Lung (tissue), 12 donors: ENCODE results near the gene CAPZA2. TPM values are rescaled to one million over a fixed set of nuclear protein-coding genes. Genes with fewer than 3 reads are reported as not detected.

Experiments used
- ATAC-seq: fragments of 200-7000 bp; cut with Tn5 transposase; one replicate; pipeline ENCODE4 v1.9.1; 2020; ENCODE audit warnings: moderate number of reproducible peaks; ENCODE audit not compliant: insufficient read depth, low FRiP score
- DNase-seq, 3 donors: peaks; one replicate each; pipeline ENCODE4 v3.0.0-alpha.2; 2013 to 2017
- H3K27ac ChIP-seq, 2 donors: one replicate each; pipeline ENCODE4 v1.5.1; 2013; ENCODE audit warnings: mild to moderate bottlenecking in 2 of 2, moderate library complexity in 2 of 2, control low read depth in 1 of 2, inconsistent platforms in 1 of 2, low read depth in 1 of 2, low read length in 1 of 2
- H3K27me3 ChIP-seq, 3 donors: one replicate each; pipeline ENCODE4 v1.5.1; 2013; ENCODE audit warnings: low read length in 2 of 3; ENCODE audit not compliant: control insufficient read depth in 3 of 3, insufficient read depth in 3 of 3
- H3K36me3 ChIP-seq, 4 donors: one replicate each; pipeline ENCODE4 v1.5.1; 2013; ENCODE audit warnings: low read length in 4 of 4, mild to moderate bottlenecking in 1 of 4, moderate library complexity in 1 of 4; ENCODE audit not compliant: control insufficient read depth in 4 of 4, insufficient read depth in 4 of 4
- H3K4me1 ChIP-seq, 5 donors: one replicate each; pipeline ENCODE4 v1.5.1; 2013; ENCODE audit warnings: low read length in 5 of 5, mild to moderate bottlenecking in 2 of 5, moderate library complexity in 1 of 5; ENCODE audit not compliant: control insufficient read depth in 5 of 5, insufficient read depth in 5 of 5
- H3K4me3 ChIP-seq: one replicate; pipeline ENCODE4 v1.5.1; 2013; ENCODE audit warnings: mild to moderate bottlenecking, control low read depth, moderate library complexity
- H3K9ac ChIP-seq, 2 donors: one replicate each; pipeline ENCODE4 v1.5.1; 2013; ENCODE audit warnings: low read length in 2 of 2, control low read depth in 1 of 2; ENCODE audit not compliant: insufficient read depth in 1 of 2
- H3K9me3 ChIP-seq, 4 donors: one replicate each; pipeline ENCODE4 v1.5.1; 2013; ENCODE audit warnings: low read length in 3 of 4, mild to moderate bottlenecking in 1 of 4, moderate library complexity in 1 of 4; ENCODE audit not compliant: control insufficient read depth in 4 of 4, insufficient read depth in 3 of 4
- WGBS, 2 donors: extraction: QIAGEN DNeasy Blood & Tissue Kit; methylation state at CpG; one replicate each; pipeline ENCODE4 v1.1.7; 2013; 5-methylcytosine and 5-hydroxymethylcytosine counted together
- polyA plus RNA-seq, 2 donors: library from polyadenylated mRNA; stranded (reverse); fragments of 200-250 nt; gene quantifications; one replicate each; pipeline ENCODE4 v1.2.1, GENCODE V29; 2013
- total RNA-seq, 2 donors: library from RNA; depleted of rRNA in 1 of 2; stranded (reverse); fragments of >200 nt in 1 of 2; gene quantifications; one replicate each; pipeline ENCODE4 v1.2.1, GENCODE V29; 2014 to 2021
- TF ChIP-seq, protein P1 (sequence below): IDR thresholded peaks from 2 replicates; pipeline ENCODE4 v1.5.1; 2012; ENCODE audit warnings: mild to moderate bottlenecking; ENCODE audit errors: control extremely low read depth, extremely low read depth
- donor health status: control.
- donor health status: control.
- donor health status: Bipolar disorder and iron deficiency.
- donor health status: healthy.
- donor health status: DM: yes; HTN: yes; CAD: no.

Gene CAPZA2
- total and polyA plus RNA-seq, 4 donors = 38.4 to 201 (median 162) TPM

DNA sequence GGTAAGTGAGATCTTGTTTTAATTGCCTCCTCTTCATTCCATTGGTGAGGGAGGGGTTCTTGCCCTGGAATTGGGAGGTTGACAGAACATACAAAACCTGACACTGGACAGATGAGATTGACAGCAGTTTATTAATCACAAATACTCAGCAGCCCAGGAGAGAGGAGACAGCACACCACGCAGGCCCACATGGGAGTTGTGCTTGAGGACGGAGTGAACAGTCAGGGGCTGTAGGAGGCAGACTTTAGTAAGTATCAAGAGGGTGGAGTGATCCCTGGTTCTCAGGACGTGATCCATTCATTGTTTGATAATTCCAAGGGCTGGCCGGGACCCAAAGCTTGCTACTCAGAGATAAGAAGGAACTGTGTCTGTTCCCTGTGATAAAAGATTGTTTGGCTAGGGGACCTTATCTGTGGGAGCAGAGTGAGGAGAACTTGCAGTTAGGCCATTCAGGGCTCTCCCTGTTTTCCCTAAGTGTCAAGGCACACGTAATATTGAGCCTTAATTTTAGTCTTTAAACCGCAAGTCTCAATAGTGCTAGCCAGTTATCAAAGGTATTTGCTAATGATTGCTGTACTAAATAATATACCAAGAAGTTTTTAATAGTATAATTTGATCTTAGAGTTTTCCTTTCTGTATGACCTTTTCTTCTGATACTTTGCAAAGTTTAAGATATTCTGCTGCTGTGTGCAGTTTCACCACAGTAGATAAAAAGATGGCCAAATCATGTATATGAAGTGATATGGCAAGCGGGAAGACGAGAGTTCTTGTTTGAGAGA is 14.5 kb downstream of the CAPZA2 start:
- 37 to 49% methylated on average over 8 of the region's 8 CpGs for WGBS, 2 donors
- Histone ChIP-seq H3K4me3 (no peak overlapping the region), H3K4me1 (peaks cover 2 to 50% (median 12%) of the 10 kb centered on the region in 5 donors), H3K36me3 (peaks cover 0 to 2% (median 0%) of the 10 kb centered on the region in 4 donors), H3K27me3 (no peaks in the 10 kb centered on the region), H3K9ac (no peak overlapping the region), H3K27ac (peak overlapping the region; percentile 26 to 89), H3K9me3 (no peaks in the 10 kb centered on the region)
- TF ChIP-seq, protein P1, sequence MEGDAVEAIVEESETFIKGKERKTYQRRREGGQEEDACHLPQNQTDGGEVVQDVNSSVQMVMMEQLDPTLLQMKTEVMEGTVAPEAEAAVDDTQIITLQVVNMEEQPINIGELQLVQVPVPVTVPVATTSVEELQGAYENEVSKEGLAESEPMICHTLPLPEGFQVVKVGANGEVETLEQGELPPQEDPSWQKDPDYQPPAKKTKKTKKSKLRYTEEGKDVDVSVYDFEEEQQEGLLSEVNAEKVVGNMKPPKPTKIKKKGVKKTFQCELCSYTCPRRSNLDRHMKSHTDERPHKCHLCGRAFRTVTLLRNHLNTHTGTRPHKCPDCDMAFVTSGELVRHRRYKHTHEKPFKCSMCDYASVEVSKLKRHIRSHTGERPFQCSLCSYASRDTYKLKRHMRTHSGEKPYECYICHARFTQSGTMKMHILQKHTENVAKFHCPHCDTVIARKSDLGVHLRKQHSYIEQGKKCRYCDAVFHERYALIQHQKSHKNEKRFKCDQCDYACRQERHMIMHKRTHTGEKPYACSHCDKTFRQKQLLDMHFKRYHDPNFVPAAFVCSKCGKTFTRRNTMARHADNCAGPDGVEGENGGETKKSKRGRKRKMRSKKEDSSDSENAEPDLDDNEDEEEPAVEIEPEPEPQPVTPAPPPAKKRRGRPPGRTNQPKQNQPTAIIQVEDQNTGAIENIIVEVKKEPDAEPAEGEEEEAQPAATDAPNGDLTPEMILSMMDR = no peak
- DNase-seq = peak; percentile 22 to 46 (median 32)
- peak; percentile 17 for ATAC-seq

DNA sequence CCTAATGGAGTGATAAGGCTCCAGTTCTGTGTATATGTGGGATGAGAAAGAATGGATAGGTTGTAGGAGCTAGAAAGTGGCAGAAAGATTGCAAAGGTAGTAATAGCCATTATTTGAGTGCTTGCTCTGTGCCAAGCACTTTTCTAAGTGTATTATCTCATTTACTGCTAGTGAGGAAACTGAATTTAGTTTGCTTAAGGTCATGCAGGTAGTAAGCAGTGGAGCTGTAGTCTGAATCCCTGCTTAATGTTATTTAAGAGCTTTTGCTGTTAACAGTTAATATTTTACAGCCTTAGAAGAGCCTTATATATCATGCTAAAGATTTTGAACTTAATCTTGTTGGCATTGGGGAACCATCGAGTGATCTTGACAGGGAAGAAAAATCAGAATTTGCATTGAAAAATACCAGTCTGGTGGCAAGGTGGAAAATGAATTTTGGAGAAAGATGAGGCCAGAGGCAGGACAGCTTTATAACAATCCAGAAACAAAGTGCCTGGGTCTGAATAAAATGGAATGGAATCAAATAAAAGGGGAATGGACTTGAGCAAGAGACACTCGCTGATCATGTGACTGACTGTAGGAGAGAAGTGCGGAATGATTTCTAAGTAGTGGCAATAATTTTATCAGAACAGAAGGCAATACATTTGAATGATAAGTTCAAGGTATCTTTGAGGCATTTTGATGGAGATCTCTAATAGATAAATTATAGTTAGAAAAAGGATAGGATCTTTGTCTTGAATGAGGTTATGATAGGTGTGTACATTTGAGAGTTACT is 15.2 kb downstream of the CAPZA2 start:
- Histone ChIP-seq H3K9ac (no peak overlapping the region), H3K27ac (peak overlapping the region in 1 of 2 donors; percentile 89)

DNA sequence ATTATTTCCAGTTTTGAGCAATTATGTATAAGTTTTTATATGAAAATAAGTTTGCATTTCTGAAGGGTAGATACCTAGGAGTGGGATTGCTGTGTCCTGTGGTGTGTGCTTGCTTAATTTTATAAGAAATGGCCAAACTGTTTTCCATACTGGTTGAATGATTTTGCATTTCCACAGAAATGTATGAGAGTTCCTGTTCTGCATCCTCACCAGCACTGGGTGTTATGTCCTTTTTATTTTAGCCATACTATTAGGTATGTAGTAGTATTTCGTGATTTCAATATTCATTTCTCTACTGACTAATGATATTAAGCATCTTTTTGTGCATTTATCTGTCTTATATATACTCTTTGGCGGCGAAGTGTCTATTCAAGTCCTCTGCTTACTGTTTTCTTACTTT is 22.3 kb downstream of the CAPZA2 start:
- 98% methylated on average over 3 of the region's 3 CpGs for WGBS, 2 donors
- no peak for ATAC-seq

More for the DNA sequence above, 15.2 kb downstream of the CAPZA2 start:
- Histone ChIP-seq H3K9me3 (no peaks in the 10 kb centered on the region), H3K4me1 (peaks cover 2 to 50% (median 12%) of the 10 kb centered on the region in 5 donors), H3K27me3 (no peaks in the 10 kb centered on the region), H3K4me3 (no peak overlapping the region), H3K36me3 (peaks cover 0 to 2% (median 0%) of the 10 kb centered on the region in 4 donors)
- ATAC-seq (no peak), DNase-seq (peak in 1 of 3 donors; percentile 12)
- 77 to 86% methylated on average over 3 of the region's 3 CpGs for WGBS, 2 donors
- TF ChIP-seq, protein P1 = no peak

More for the DNA sequence above, 22.3 kb downstream of the CAPZA2 start:
- no peak overlapping the region for H3K4me3 ChIP-seq
- H3K27me3 ChIP-seq = no peaks in the 10 kb centered on the region
- no peak overlapping the region for H3K9ac ChIP-seq
- no peak for DNase-seq
- TF ChIP-seq, protein P1 = no peak
- H3K4me1 ChIP-seq = peaks cover 0 to 14% (median 4%) of the 10 kb centered on the region in 5 donors
- peaks cover 0 to 4% (median 2%) of the 10 kb centered on the region in 4 donors for H3K36me3 ChIP-seq
- no peak overlapping the region for H3K27ac ChIP-seq
- H3K9me3 ChIP-seq = no peaks in the 10 kb centered on the region
